Cardiac muscle cell (in vitro differentiated cells and primary cell): Measurements from ENCODE around the gene HNRNPC. TPM values are rescaled to one million over a fixed set of nuclear protein-coding genes. Genes with fewer than 3 reads are reported as not detected.
"Not testable (repeated sequence)": the region's sequence is repeated elsewhere in the genome, so short reads cannot be mapped to it uniquely, and the experiment has no call there.

Experiments
- DNase-seq, 2 donors: peaks; one replicate each; pipeline versions ENCODE4 v3.0.0 to v3.0.0-alpha.2; 2010 to 2017; ENCODE audit warnings: low read depth in 1 of 2, low spot score in 1 of 2
- H3K27ac ChIP-seq: fragments of 200-600 bp; sonication (generic); 2 replicates; pipeline ENCODE4 v1.5.1; 2016
- H3K27me3 ChIP-seq: fragments of 200-600 bp; sonication (generic); 2 replicates; pipeline ENCODE4 v1.6.0; 2016; ENCODE audit warnings: control low read depth
- H3K36me3 ChIP-seq: fragments of 200-600 bp; sonication (generic); 2 replicates; pipeline ENCODE4 v1.5.1; 2016; ENCODE audit warnings: control low read depth
- H3K4me1 ChIP-seq: fragments of 200-600 bp; sonication (generic); 2 replicates; pipeline ENCODE4 v1.8.1; 2017; ENCODE audit warnings: low read depth, mild to moderate bottlenecking, mixed run types
- H3K4me3 ChIP-seq: fragments of 200-600 bp; sonication (generic); 2 replicates; pipeline ENCODE4 v1.5.1; 2016; ENCODE audit warnings: mild to moderate bottlenecking
- H3K9me3 ChIP-seq: fragments of 200-600 bp; sonication (generic); 2 replicates; pipeline ENCODE4 v1.5.1; 2017; ENCODE audit warnings: low read depth, mild to moderate bottlenecking, control low read depth
- CTCF ChIP-seq: IDR thresholded peaks from 2 replicates; pipeline ENCODE4 v1.5.1; 2012; ENCODE audit warnings: low read depth, mild to moderate bottlenecking, low read length
- polyA plus RNA-seq: library from polyadenylated mRNA; unstranded; fragments of >200 nt; fragmentation: Nextera tagmentation; extraction: Ambion mirVana; gene quantifications from 2 replicates; pipeline ENCODE4 v1.2.1, GENCODE V29; 2016
- total RNA-seq: library from RNA; depleted of rRNA; stranded (reverse); fragments of >200 nt; gene quantifications from 2 replicates; pipeline ENCODE4 v1.2.3, GENCODE V29; 2016

The HNRNPC gene
- total and polyA plus RNA-seq, 2 experiments from 2014 or later: 650 to 928 TPM

DNA sequence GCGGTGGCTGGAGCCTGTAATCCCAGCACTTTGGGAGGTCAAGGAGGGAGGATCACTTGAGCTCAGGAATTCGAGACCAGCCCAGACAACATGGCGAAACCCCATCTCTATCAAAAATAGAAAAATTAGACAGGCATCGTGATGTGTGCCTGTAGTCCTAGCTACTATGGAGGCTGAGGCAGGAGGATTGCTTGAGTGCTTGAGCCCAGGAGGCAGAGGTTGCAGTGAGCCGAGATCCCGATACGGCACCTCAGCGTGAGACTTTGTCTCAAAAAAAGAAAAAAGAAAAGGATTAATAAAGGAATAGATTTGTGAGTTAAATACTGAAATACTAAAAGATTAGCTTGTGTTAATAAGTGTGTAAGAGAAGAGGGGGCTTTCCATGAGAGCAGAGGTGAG lies 40.0 kb upstream of the HNRNPC start:
- no peaks in the 10 kb centered on the region for H3K27me3 ChIP-seq

DNA sequence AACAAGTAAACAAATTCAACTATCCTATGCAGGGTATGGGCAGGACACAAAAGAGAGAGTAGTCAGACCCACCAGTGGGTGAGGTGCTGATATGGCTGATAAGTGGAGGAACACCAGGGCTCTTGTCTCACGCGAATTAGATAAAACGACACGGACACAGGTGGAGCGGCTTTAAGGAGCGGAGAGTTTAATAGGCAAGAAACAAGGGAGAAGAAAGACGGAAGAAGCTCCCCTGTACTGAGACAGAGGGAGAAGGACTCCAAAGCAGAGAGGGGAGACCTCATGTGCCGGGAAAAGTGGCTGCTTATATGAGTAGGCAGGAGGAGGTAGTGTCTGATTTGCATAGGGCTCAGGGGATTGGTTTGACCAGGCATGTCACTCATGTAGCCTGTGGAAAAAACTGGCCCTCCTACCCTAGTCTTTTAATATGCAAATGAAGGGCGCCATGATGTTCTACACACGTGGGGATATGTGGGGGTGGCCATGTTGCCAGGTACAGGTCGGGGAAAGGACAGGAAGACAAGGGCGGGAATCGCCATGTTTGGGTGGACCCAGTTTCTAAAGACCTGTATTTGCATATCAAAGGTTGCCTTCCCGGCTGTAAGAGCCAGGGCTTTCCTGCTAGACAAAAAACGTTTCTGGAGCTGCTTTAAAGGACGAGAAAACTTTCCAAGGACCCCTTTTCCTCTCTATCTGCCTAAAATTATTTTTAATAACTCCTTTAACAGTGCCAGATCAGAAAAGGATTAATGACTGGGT lies 39.4 kb upstream of the HNRNPC start:
- Histone ChIP-seq H3K27me3 (no peaks in the 10 kb centered on the region), H3K27ac (peak overlapping the region; percentile 79), H3K4me3 (peak overlapping the region; percentile 27), H3K4me1 (peaks cover 10% of the 10 kb centered on the region), H3K9me3 (no peaks in the 10 kb centered on the region), H3K36me3 (no peaks in the 10 kb centered on the region)
- TF ChIP-seq CTCF: no peak
- peak; percentile 93 to 95 for DNase-seq

More for the DNA sequence above, 40.0 kb upstream of the HNRNPC start:
- H3K27ac ChIP-seq: peak overlapping the region; percentile 79
- H3K36me3 ChIP-seq: no peaks in the 10 kb centered on the region
- H3K9me3 ChIP-seq: no peaks in the 10 kb centered on the region
- no peak overlapping the region for H3K4me3 ChIP-seq
- no peak for DNase-seq
- H3K4me1 ChIP-seq: peaks cover 10% of the 10 kb centered on the region
- TF ChIP-seq CTCF: no peak

DNA sequence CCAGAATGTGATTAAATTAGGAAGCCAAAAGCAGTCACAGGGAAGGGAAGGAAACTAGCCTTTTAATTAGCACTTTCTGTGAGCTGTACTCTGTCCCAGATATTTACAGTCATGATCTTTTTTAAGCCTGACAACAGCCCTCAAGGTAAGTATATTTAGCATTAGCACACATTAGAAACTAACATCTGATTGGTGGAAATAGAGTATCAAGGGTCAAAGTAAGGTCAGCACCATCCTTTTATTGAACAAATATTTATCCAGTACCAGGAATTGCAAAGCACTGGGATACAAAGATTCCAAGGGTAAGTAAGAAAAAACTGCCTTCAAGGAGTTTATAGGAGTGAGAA lies 38.9 kb upstream of the HNRNPC start:
- Histone ChIP-seq H3K27ac (peak overlapping the region; percentile 79), H3K4me1 (peaks cover 10% of the 10 kb centered on the region), H3K4me3 (peak overlapping the region; percentile 27), H3K27me3 (no peaks in the 10 kb centered on the region), H3K9me3 (no peaks in the 10 kb centered on the region), H3K36me3 (no peaks in the 10 kb centered on the region)
- TF ChIP-seq CTCF: no peak
- peak in 1 of 2 donors; percentile 12 for DNase-seq

GRCh38 chr14:21307637-21308036 lies 38.4 kb upstream of the HNRNPC start:
- Histone ChIP-seq H3K4me3 (peak overlapping the region; percentile 27), H3K27ac (peak overlapping the region; percentile 79)
- DNase-seq: no peak

DNA sequence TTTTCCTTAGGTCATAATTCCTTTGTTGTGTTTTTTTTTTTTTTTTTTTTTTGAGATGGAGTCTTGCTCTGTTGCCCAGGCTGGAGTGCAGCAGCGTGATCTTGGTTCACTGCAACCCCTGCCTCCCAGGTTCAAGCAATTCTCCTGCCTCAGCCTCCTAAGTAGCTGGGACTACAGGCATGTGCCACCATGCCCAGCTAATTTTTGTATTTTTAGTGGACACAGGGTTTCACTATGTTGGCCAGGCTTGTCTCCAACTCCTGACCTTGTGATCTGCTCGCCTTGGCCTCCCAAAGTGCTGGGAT lies 33.5 kb upstream of the HNRNPC start:
- DNase-seq, H3K4me3 ChIP-seq, H3K4me1 ChIP-seq, H3K9me3 ChIP-seq, H3K27me3 ChIP-seq, H3K27ac ChIP-seq, H3K36me3 ChIP-seq: not testable (repeated sequence)

More at GRCh38 chr14:21307637-21308036, 38.4 kb upstream of the HNRNPC start:
- no peak for TF ChIP-seq CTCF
- H3K36me3 ChIP-seq: no peaks in the 10 kb centered on the region
- H3K9me3 ChIP-seq: no peaks in the 10 kb centered on the region
- peaks cover 10% of the 10 kb centered on the region for H3K4me1 ChIP-seq
- H3K27me3 ChIP-seq: no peaks in the 10 kb centered on the region

- no peak for DNase-seq
- Histone ChIP-seq H3K4me1 (peaks cover under 1% of the 10 kb centered on the region), H3K36me3 (no peaks in the 10 kb centered on the region), H3K9me3 (no peaks in the 10 kb centered on the region), H3K27me3 (peaks cover 8% of the 10 kb centered on the region), H3K4me3 (no peak overlapping the region), H3K27ac (no peak overlapping the region)
- no peak for TF ChIP-seq CTCF
Observed at GRCh38 chr14:21302013-21302835, 33.0 kb upstream of the HNRNPC start.
